Left lung (tissue), 10 donors: Measurements from ENCODE around the gene OSBPL3. TPM values are rescaled to one million over a fixed set of nuclear protein-coding genes. Genes with fewer than 3 reads are reported as not detected.

Experiments used
- ATAC-seq: fragments of 200-7000 bp; cut with Tn5 transposase; one replicate; pipeline ENCODE4 v1.9.1; 2020; ENCODE audit warnings: moderate library complexity
- DNase-seq, 4 donors: peaks; one replicate each; pipeline ENCODE4 v3.0.0-alpha.2; 2013 to 2020
- H3K27ac ChIP-seq, 2 donors: fragments of 200-600 bp; sonication (generic) in 1 of 2; one replicate each; pipeline versions ENCODE4 v1.5.0 to v1.8.0; 2020 to 2021
- H3K27me3 ChIP-seq, 2 donors: fragments of 200-600 bp; sonication (generic) in 1 of 2; one replicate each; pipeline versions ENCODE4 v1.5.0 to v1.8.0; 2020 to 2021
- H3K36me3 ChIP-seq, 2 donors: fragments of 200-600 bp; sonication (generic) in 1 of 2; one replicate each; pipeline versions ENCODE4 v1.5.0 to v1.8.0; 2020 to 2021
- H3K4me1 ChIP-seq, 2 donors: fragments of 200-600 bp; one replicate each; pipeline ENCODE4 v1.8.0; 2021
- H3K4me3 ChIP-seq, 2 donors: fragments of 200-600 bp; sonication (generic) in 1 of 2; one replicate each; pipeline versions ENCODE4 v1.5.0 to v1.8.0; 2020 to 2021; ENCODE audit warnings: mild to moderate bottlenecking in 1 of 2
- H3K9me3 ChIP-seq, 2 donors: fragments of 200-600 bp; sonication (generic) in 1 of 2; one replicate each; pipeline versions ENCODE4 v1.5.0 to v1.8.0; 2020 to 2021
- CTCF ChIP-seq, 2 donors: fragments of 200-600 bp; sonication (generic) in 1 of 2; IDR thresholded peaks; one replicate each; pipeline versions ENCODE4 v1.5.0 to v1.8.0; 2021; ENCODE audit warnings: antibody characterized with exemption in 2 of 2
- intact Hi-C, 2 donors: fragments of 100-400 bp; cut with DNase I; formaldehyde crosslinking; loops; one replicate each; pipeline versions ENCODE4 v1.11.2 to v1.14.2; 2022
- polyA plus RNA-seq, 6 donors: library from polyadenylated mRNA; unstranded; fragments of 120-200 nt; gene quantifications; one replicate each; pipeline ENCODE4 v1.2.1, GENCODE V29; 2013; ENCODE audit not compliant: insufficient read length in 6 of 6
- total RNA-seq, 2 donors: library from RNA; stranded (reverse); fragmentation: NEBNext Ultra II Directional; extraction: Animal tissue kit (Norgen Biotek cat#: 25700); gene quantifications; one replicate each; pipeline ENCODE4 v1.2.1, GENCODE V29; 2021
- donor health status: DM: no; HTN: yes; CAD: no.
- donor health status: DM: no; HTN: no; CAD: no.

The OSBPL3 gene
- total and polyA plus RNA-seq, 8 donors = 2.3 to 30.5 (median 3.3) TPM

- ATAC-seq (no peak), DNase-seq (no peak)
- Histone ChIP-seq H3K4me1 (peaks cover 21 to 35% of the 10 kb centered on the region in 2 donors), H3K4me3 (no peak overlapping the region), H3K36me3 (peaks cover 0 to 6% of the 10 kb centered on the region in 2 donors), H3K27me3 (no peaks in the 10 kb centered on the region), H3K9me3 (no peaks in the 10 kb centered on the region), H3K27ac (peak overlapping the region; percentile 9 to 53)
- TF ChIP-seq CTCF (IDR thresholded peaks at IDR 0.05) = no peak
- intact Hi-C loops = loop anchor here in 1 of 2 donors (5.0 kb wide), 1 partner anchor 251 kb away; no protein-coding TSS in a partner anchor
These were observed 158.3 kb downstream of the OSBPL3 start for GRCh38 chr7:24821754-24822054.

GRCh38 chr7:24821045-24821753 lies 158.8 kb downstream of the OSBPL3 start:
- Histone ChIP-seq H3K4me3 (no peak overlapping the region), H3K4me1 (peaks cover 17 to 31% of the 10 kb centered on the region in 2 donors), H3K27me3 (no peaks in the 10 kb centered on the region), H3K27ac (peak overlapping the region; percentile 9 to 53), H3K9me3 (no peaks in the 10 kb centered on the region), H3K36me3 (peaks cover 0 to 8% of the 10 kb centered on the region in 2 donors)
- ATAC-seq (peak; percentile 85), DNase-seq (peak in 2 of 4 donors; percentile 77 to 78)
- intact Hi-C loops = loop anchor here in 1 of 2 donors (5.0 kb wide), 1 partner anchor 251 kb away; no protein-coding TSS in a partner anchor
- no peak for TF ChIP-seq CTCF (IDR thresholded peaks at IDR 0.05)

- Histone ChIP-seq H3K4me1 (peaks cover 12 to 26% of the 10 kb centered on the region in 2 donors), H3K27me3 (no peaks in the 10 kb centered on the region), H3K36me3 (peaks cover 0 to 8% of the 10 kb centered on the region in 2 donors), H3K27ac (peak overlapping the region; percentile 9 to 53), H3K9me3 (no peaks in the 10 kb centered on the region), H3K4me3 (no peak overlapping the region)
- peak in 1 of 4 donors; percentile 35 for DNase-seq
- TF ChIP-seq CTCF (IDR thresholded peaks at IDR 0.05) = no peak
- intact Hi-C loops = loop anchor here in 1 of 2 donors (5.0 kb wide), 1 partner anchor 252 kb away; no protein-coding TSS in a partner anchor
- ATAC-seq = no peak
These were observed 159.3 kb downstream of the OSBPL3 start for GRCh38 chr7:24820730-24821044.

GRCh38 chr7:24819916-24820689 lies 159.9 kb downstream of the OSBPL3 start:
- H3K27me3 ChIP-seq = no peaks in the 10 kb centered on the region
- ATAC-seq (peak; percentile 94), DNase-seq (peak; percentile 80 to 92 (median 88))
- TF ChIP-seq CTCF (IDR thresholded peaks at IDR 0.05) = peak; percentile 69 to 72
- H3K4me1 ChIP-seq = peaks cover 7 to 22% of the 10 kb centered on the region in 2 donors
- H3K36me3 ChIP-seq = peaks cover 0 to 8% of the 10 kb centered on the region in 2 donors
- H3K27ac ChIP-seq = peak overlapping the region; percentile 9 to 53
- H3K9me3 ChIP-seq = no peaks in the 10 kb centered on the region
- intact Hi-C loops = loop anchor here in 1 of 2 donors (5.0 kb wide), 1 partner anchor 252 kb away; no protein-coding TSS in a partner anchor
- no peak overlapping the region for H3K4me3 ChIP-seq

- Histone ChIP-seq H3K27me3 (no peaks in the 10 kb centered on the region), H3K9me3 (no peaks in the 10 kb centered on the region), H3K27ac (no peak overlapping the region), H3K4me1 (peaks cover 7 to 22% of the 10 kb centered on the region in 2 donors), H3K4me3 (no peak overlapping the region), H3K36me3 (peaks cover 0 to 18% of the 10 kb centered on the region in 2 donors)
- DNase-seq (no peak), ATAC-seq (no peak)
- intact Hi-C loops = no loop called here
- TF ChIP-seq CTCF (IDR thresholded peaks at IDR 0.05) = no peak
These were observed 162.6 kb downstream of the OSBPL3 start for GRCh38 chr7:24817339-24817738.
